ENCODE data around the gene STAU1.
"Not testable (repeated sequence)": the region's sequence is repeated elsewhere in the genome, so short reads cannot be mapped to it uniquely, and the experiment has no call there.

STAU1 gene

DNA sequence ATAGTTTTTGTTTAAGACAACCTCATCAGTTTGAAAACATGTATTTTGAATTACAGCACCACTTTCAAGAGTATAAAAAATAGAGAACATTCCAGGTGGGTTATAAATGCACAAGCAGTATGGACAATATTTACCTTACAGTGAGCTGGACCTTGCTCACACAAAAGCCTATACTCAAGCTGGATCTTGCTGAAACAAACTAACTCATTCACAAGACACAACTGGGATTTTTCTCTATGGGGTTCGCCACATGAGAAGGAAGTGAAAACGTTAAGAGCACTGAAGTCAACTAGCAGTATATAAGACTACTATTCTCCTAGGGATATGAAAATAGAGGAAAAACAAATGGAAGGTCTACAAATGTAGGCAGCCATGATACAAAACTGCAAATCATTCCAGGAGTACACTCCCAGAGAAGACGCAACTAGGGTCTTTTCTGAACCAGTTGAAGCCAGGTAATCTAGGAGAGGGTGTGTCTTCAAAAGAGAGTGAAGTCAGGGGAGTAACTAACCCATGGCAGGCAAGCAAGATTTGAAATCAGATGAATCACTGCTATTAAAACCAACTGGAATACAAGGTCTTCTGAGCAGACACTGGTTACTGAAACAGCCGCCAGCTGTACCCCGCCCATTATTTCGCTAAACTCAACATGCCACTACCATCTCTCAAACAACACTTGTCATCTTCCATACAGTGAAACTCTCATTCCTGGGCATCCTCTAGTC is 26.5 kb downstream of the STAU1 start:
- no peak for DNase-seq

DNA sequence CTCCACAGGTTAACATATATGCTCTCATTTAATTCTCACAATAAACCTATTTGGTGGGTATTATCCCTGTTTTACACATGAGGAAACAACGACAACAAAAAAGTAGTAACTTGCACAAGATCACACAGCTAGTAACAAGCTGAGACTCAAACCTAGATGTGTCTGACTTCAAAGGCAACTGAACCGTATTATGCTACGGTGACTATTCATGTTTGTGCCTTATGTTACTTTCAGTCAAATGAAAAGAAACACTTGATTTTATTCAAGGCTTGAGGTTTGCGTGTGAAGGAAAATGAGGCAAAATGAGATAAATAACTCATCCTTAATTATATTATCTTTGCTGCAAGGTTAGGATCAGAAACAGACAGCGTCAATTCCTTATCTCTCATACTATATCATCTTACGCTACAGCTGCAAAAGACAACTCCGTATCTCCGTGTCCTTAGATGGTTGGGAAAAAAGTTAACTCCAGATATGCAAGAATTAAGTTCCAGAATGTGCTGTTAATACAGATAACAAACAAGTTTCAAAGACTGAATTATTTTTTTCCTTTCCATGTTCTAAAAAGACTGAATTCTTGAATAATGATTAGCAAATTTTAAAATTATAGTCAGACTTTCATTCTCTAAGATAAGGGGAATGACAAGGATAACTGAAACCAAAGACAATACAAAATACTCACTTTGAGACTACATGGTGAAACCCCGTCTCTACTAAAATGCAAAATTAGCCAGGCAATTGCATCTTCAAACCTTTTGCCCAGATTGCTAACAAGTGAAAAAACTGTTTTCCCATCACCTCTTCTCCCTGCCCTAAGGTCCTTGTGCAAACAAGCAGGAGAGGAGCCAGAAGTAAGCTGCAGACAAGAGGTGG is 27.8 kb downstream of the STAU1 start:
- no peak for DNase-seq

DNA sequence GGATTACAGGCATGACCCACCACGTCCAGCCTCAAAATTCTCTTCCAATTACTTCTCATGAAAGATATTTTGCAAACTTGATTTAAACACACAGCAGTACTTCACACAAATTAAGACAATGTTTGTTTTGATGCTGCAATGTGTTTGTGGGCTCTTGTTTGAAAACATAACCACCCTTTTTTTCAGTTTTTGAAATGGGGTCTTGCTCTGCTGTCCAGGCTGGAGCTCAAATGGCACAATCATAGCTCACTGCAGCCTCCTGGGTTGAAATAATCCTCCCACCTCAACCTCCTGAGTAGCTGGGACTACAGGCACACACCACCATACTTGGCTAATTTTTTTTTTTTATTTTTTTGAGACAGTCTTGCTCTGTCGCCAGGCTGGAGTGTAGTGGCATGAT is 31.0 kb downstream of the STAU1 start:
- DNase-seq: no peak

DNA sequence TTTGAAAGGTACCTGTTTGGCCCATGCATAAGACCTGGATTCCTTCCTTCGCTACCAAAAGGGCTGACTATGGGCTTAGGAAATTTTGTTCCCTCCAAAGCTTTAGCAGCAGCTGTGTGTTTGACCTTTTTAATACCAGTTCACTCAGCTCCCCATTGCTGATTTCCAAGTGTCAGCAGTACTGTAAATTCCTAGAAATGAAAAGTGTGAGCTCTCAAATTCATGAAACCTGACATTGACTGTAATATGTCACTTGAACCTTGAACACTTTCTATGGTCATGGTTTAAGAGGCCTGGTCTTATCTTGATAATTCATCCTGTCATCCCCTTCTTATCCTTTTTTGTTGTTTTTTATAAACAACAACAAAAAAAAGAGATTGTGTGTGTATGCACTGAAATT is 31.7 kb downstream of the STAU1 start:
- no peak for DNase-seq

DNA sequence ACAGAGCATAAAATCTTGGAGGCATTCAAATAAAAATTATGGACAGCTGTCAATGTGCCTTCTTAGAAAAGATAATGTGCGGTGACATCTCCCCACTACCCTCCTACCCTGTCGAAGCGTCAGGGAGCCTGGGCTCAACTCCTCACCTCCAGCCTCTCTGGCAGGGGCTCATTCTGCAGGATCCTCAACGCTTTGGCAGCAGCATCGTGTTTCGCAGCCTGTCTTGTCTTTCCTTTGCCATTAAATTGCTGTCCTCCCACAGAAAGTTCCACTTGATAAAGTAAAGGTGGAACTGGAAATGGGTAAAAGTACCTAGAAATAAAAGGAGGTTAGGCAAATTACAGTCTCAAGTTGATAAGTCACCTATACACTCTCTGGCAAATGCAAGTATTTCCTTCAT is 36.7 kb downstream of the STAU1 start:
- DNase-seq: no peak

DNA sequence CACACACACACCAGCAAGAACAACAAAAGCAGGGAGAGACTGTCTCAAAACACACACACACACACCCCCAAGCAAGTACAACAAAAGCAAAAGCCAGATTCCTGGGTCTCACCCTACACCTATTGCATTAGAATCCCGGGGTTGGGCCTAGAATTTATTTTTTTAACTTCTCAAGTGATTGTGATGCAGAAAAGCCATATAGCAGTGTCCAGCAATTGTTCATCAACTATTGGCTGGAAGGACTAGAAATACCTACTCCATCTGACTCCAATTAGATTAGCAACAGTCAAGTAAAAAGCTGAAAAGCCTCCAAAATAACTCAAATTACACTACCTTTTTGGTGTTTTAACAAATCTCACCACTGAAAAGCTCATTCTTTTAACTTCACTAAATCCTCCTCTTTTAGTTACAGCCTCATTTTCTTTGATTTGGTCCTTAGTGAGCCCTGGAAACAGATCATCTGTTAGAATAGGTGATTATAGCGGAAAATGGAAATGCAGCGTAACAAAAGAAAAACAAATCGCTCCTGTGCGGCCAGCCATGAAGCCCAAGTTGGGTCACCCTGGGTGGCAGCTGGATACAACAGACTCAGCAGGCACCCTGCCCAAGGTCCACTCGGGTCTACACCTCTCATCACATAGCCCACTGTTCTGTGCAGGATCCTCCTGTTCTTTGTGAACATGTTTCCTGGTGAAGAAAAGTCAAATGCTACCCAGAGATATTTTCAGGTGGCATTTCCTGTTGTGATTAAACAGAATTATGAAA is 38.7 kb downstream of the STAU1 start:
- no peak for DNase-seq

DNA sequence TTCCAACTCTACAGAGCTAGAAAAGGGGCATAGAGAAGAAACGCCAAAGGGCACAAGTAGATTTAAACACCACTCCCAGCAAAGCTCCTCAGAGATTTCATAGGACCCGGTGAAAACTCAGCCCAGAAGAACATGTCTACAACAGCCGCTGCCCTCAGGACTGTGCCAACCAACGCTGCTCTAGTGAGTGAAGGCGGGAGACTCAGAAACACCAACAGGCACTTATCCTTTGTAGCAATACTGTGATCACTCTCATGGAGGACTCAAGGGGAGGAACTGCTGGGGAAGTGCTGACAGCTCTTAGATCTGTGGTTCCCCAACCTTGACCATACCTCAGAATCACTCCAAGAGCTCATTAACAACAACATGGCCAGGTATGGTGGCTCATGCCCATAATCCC is 39.5 kb downstream of the STAU1 start:
- DNase-seq: no peak

DNA sequence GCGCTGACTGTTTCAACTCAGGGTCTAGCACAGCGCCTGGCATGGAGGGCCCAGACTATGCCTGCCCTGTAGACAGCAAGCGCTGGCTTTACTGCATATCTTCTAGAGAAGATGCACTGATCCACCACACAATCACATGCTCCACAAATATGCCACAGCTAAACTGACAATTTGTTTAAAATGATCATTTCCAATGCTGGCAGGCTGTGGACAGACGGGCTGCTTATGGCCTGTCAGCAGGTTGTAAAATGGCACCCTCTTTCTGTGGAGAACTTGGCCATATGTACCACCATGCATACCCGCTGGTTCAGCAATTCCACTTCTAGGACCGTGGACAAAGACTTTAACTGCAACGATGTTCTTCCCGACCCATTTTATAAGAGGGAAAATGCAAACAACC is 40.8 kb downstream of the STAU1 start:
- DNase-seq: no peak

DNA sequence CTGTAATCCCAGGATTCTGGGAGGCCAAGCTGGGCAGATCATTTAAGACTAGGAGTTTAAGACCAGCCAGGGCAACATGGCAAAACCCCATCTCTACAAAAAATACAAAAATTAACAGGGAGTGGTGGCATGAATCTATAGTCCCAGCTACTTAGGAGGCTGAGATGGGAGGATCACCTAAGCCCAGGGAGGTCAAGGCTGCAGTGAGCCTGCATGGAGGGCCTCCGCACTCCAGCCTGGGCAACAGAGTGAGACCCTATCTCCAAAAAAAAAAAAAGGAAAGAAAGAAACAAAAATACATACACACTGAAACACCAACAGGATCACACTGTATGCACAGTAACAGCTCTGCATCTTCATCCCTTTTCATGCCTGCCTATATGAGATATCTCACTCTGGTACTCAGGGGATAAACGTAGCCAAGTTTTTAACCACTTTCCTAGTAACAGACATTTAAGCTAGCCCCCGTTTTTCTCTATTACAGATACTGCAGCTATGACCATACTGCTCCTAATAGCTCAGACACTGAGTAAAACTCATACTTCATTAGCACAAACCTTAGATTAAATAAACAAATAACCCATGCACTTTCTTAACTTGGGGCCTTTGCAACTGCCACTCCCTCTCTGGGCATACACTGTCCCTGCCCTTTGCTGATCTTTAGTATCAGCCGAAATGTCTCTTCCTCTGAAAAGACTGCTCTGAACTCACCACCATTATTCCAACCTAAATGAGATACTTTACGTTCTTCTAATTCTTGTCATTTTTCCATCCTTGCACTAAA is 41.5 kb downstream of the STAU1 start:
- DNase-seq: no peak

DNA sequence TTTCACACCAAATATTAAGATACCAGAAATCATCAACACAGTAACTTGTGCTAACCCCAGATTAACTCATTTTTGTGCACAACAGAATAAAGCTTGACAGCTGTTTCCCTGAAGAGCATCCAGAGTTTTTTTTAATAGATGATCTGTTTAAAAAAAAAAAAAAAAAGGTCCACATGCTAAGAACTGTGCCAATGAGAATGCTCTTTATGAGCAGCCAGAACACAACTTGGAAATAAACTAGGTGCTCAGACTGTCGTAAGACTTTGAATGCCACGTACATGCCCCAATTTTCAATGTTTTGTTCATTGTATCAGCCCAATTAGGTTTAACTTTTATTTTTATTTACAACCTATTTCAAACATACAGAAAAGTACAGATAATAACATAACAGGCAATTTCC is 47.3 kb downstream of the STAU1 start:
- no peak for DNase-seq

DNA sequence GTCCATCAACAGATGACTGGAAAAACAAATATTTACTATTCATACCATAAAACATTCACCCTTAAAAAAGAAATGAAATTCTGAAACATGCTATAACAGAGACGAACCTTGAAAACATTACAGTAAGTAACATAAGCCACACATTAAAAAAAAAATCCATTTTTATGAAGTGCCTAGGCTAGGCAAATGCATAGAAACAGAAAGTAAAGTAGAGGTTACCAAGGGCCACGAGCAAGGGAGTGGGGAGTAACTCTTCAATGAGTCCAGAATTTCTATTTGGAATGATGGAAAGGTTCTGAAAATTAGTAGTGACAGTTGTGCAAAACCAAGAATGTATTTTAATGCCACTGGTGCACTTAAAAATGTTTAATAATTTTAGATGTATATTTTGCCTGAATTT is 47.7 kb downstream of the STAU1 start:
- no peak for DNase-seq

DNA sequence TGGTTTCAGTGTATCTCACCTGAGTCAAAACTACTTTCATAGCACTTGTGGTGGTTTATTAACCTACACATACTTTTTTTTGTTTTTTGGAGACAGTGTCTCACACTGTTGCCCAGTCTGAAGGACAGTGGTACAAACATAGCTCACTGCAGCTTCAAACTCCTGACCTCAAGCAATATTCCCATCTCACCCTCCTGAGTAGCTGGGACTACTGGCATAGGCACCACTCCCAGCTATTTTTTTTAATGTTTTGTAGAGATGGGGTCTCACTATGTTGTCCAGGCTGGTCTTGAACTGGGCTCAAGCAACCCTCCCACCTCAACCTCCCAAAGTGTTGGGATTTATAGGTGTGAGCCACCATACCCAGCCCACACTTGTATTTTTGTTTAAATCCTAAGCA is 49.7 kb downstream of the STAU1 start:
- DNase-seq: no peak

DNA sequence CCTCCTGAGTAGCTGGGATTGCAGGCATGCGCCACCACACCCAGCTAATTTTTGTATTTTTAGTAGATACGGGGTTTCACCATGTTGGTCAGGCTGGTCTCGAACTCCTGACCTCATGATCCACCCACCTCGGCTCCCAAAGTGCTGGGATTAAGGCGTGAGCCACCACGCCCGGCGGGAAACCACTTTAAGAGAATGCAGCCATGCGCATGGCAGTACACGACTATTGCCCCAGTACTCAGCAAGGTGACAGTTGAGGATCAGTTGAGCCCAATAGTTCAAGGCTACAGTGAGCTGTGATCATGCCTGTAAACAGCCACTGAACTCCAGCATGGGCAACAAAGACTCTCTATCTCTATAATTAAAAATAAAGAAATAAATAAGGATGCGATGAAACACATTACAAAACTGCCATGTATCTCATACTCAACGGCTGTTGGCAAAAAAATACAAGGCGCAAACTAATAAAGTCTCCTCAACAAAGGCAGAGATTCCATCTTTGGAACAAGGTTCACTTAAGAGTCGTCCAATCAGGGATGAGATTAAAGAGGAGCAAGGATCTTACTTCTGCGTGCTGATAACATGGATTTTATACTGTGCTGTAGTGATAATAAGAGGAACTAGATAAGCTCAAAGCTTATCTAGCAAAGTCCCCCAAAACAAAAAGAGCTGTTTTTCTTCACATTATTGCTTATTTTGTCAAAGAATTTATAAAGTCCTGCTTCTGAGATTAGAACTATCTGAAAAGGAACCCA is 51.1 kb downstream of the STAU1 start:
- no peak for DNase-seq

DNA sequence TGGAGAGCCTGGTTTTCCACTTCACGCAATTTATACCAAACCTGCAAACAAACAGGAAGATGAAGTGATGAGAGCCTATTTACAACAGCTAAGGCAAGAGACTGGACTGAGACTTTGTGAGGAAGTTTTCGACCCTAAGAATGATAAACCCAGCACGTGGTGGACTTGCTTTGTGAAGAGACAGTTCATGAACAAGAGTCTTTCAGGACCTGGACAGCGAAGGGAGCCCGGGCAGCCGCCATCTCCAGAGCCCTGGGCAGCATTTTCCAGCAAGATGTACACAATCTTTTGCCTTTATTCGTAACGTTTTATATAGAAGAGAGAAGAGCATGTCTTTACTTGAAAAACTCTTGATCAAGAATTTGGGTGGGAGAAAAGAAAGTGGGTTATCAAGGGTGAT is 53.3 kb downstream of the STAU1 start:
- DNase-seq: not testable (repeated sequence)

DNA sequence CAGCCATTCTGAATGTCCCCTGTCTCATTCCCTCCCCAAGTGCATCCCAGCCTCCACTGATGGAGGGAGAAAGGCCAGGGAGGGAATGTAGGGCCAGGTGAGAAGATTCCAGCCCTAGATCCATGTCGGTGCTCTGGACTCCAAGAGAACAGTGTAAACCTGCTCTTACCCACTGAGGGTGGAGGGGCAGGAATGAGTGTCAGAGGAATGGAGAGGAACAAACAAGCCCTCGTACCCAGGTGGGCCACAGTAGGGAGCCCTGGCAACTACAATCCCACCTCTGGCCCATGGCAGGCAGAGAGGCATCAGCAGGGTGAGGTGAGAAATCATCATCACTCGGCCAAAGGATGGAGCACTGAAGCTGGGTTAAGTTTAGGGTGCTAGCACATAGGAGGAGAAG is 54.6 kb downstream of the STAU1 start:
- DNase-seq: no peak

DNA sequence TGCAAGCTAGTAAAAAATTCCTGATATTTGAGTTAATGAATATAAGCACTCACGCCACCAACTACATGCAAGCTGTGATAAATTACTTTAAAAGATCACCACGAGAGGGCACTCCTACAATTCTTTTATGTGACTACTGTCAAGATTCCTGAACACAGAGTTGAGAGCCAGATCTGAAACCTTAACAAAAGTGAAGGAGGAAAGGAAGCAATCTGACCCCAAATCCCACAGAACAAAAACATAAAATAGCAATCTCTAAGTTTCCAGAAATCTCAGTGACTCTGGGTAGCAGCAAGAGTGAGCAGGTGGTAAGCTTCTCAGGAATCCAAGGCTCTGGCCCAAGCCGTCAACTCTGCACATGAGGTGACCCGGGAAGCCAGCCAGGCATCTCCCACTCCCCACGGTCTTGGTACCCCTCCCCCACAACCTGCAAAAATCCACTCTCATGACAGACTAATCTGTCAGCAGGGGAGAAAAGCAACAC is 55.1 kb downstream of the STAU1 start:
- DNase-seq: peak; percentile 50

DNA sequence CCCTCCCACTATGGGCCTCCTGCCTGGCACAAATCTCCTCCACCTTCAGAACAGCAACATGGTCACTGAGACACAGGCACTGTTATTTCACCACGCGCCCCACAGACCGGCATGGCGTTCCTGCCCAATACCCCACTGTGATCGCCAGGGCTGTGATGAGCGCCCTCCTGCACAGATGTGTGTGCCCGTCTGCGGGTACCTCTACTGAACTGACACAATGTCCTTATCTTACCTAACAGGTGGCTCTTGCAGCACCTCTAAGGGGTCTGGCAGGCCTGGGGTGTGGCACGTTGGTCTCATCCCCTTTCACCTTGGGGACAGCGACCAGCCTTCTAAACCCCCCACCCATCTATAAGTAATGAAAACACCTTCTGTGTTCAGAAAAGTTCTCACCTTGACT is 64.2 kb downstream of the STAU1 start:
- no peak for DNase-seq

DNA sequence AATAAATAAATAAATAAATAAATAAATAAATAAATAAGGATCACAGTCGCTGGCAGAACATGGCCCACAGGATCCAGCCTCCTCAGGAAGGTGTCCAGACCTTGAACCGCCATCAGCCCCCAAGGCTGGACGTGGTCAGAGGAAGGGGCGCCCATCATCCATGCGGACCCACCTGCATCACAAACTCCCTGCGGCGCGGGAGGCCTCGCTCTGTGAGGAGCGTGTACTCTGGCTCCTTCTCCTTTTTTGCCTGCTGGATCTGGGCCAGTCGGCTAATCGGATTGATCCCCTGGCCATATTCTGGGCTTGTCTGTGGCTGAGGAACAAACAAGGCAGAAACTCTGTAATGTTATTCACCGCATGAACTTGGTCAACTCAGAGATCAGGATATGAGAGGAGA is 65.2 kb downstream of the STAU1 start:
- DNase-seq: no peak

DNA sequence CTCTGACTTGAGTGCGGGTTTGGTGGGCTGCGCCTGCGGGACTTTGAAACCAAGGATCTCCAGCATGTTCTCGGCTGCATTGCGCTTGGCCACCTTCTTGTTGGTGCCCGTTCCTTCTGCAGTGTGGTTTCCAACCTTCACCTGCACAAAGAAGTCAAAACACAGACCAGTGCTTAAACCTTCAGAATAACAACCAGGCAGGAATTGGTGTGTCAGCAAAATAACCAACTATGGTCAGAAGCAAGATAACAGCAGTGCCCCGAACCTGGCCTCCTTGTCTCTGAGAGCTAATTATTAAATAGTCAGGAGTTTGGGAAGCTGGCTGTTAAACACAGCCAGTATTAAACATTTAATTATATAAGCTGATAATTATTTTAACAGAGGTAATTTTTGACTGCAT is 68.1 kb downstream of the STAU1 start:
- no peak for DNase-seq

DNA sequence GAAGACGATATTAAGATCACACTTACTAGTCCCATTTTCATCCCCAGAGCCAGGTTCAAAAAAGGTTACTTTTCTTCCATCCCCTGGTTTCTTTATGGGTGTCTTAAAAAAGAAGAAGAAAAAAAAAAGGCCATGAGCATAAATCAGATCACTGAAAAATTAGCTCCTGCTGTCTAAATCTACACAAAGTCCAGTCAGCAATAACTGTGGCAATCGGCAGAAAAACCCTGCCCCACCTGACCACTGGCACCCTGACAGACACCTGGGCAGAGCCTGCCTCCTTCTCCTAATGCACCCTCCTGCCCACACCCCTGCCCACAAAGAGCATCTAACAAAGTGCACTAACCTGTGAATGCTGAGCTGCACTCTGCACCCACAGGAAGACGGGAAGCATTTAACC is 69.8 kb downstream of the STAU1 start:
- DNase-seq: no peak

DNA sequence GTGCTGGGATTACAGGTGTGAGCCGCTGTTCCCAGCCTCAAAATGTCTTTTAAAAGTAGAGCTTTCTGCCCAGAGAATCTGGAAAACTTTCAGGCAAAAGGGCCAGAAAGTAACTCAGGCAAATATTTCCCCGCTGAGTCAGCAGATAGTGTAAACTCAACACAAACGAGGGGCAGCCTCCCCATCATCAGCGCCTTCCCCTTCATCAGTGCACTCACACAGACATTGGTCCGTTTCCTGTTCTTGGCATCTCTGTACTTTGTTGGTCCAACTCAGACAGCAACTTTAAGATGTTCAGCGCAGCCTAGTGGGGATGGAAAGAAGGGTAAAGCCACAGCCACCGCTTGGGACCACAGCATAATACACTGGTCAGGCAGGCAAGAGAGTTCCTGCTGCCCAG is 72.6 kb downstream of the STAU1 start:
- no peak for DNase-seq

Data from central memory CD4-positive, alpha-beta T cell (primary cell).